Sigmoid colon (tissue), 7 donors: ENCODE measurements around the gene UGT1A6. TPM values are rescaled to one million over a fixed set of nuclear protein-coding genes. Genes with fewer than 3 reads are reported as not detected.

Experiments used
- DNase-seq: peaks from one replicate; pipeline ENCODE4 v3.0.0-alpha.2; 2019
- H3K27ac ChIP-seq, 4 donors: fragments of 200-600 bp; sonication (generic); one replicate each; pipeline ENCODE4 v1.5.1; 2016 to 2019; ENCODE audit warnings: mild to moderate bottlenecking in 1 of 4
- H3K27me3 ChIP-seq, 3 donors: fragments of 200-600 bp; sonication (generic); one replicate each; pipeline ENCODE4 v1.5.1; 2019; ENCODE audit warnings: mild to moderate bottlenecking in 1 of 3
- H3K36me3 ChIP-seq, 4 donors: fragments of 200-600 bp; sonication (generic); one replicate each; pipeline ENCODE4 v1.5.1; 2016 to 2019
- H3K4me1 ChIP-seq, 4 donors: fragments of 200-600 bp; sonication (generic); one replicate each; pipeline ENCODE4 v1.5.1; 2017 to 2019
- H3K4me3 ChIP-seq, 4 donors: fragments of 200-600 bp; sonication (generic); one replicate each; pipeline ENCODE4 v1.5.1; 2017 to 2019; ENCODE audit warnings: mild to moderate bottlenecking in 2 of 4, moderate library complexity in 1 of 4
- H3K9me3 ChIP-seq, 4 donors: fragments of 200-600 bp in 3 of 4; sonication (generic) in 3 of 4; one replicate each; pipeline versions ENCODE4 v1.5.1 to v1.6.1; 2013 to 2019
- CTCF ChIP-seq, 4 experiments: fragments of 450-650 bp in 3 of 4; fragments of 200-600 bp in 1 of 4; IDR thresholded peaks; one replicate each; pipeline ENCODE4 v1.5.1; 2016 to 2019; ENCODE audit warnings: antibody characterized with exemption in 4 of 4, mild to moderate bottlenecking in 3 of 4, moderate library complexity in 2 of 4
- EP300 ChIP-seq, 4 donors: sonication (generic); formaldehyde crosslinking; IDR thresholded peaks; one replicate each; pipeline ENCODE4 v1.6.1; 2017; ENCODE audit warnings: antibody characterized with exemption in 4 of 4
- POLR2A ChIP-seq, 2 donors: fragments of 450-650 bp; IDR thresholded peaks; one replicate each; pipeline ENCODE4 v1.6.1; 2016; ENCODE audit warnings: antibody characterized with exemption in 2 of 2, mild to moderate bottlenecking in 2 of 2, moderate library complexity in 2 of 2
- POLR2AphosphoS5 ChIP-seq, 4 donors: sonication (generic); formaldehyde crosslinking; IDR thresholded peaks; one replicate each; pipeline ENCODE4 v1.6.1; 2017; ENCODE audit warnings: antibody characterized with exemption in 4 of 4
- WGBS, 2 donors: extraction: QIAGEN DNeasy Blood & Tissue Kit; methylation state at CpG; one replicate each; pipeline ENCODE4 v1.1.7; 2013; 5-methylcytosine and 5-hydroxymethylcytosine counted together
- intact Hi-C: fragments of 100-400 bp; cut with DNase I; formaldehyde crosslinking; loops from one replicate; pipeline ENCODE4 v1.15.1; 2023
- polyA plus RNA-seq, 3 donors: library from polyadenylated mRNA; stranded (reverse); fragments of 200-250 nt; gene quantifications; one replicate each; pipeline ENCODE4 v1.2.3, GENCODE V29; 2013
- total RNA-seq, 4 donors: library from RNA; depleted of rRNA; stranded (reverse); fragments of >200 nt; gene quantifications; one replicate each; pipeline ENCODE4 v1.1.0, GENCODE V29; 2016
- donor health status: healthy with polysubstance abuse.
- donor health status: Bipolar disorder and iron deficiency.
- donor health status: healthy.

Gene UGT1A6
- total and polyA plus RNA-seq, 7 donors: 3.0 TPM; not detected in 6

GRCh38 chr2:233792720-233793119 lies 100.0 kb downstream of the UGT1A6 start:
- 87 to 91% methylated on average over 7 of the region's 7 CpGs for WGBS, 2 donors
- no peaks in the 10 kb centered on the region for H3K36me3 ChIP-seq
- H3K9me3 ChIP-seq: no peaks in the 10 kb centered on the region
- no peak for TF ChIP-seq EP300 (IDR thresholded peaks at IDR 0.05)
- no peak for TF ChIP-seq POLR2A (IDR thresholded peaks at IDR 0.05)
- TF ChIP-seq CTCF (IDR thresholded peaks at IDR 0.05): no peak
- TF ChIP-seq POLR2AphosphoS5 (IDR thresholded peaks at IDR 0.05): no peak
- no peaks in the 10 kb centered on the region for H3K4me1 ChIP-seq
- H3K27ac ChIP-seq: no peak overlapping the region
- H3K27me3 ChIP-seq: no peaks in the 10 kb centered on the region
- no peak overlapping the region for H3K4me3 ChIP-seq
- DNase-seq: no peak
- intact Hi-C loops: no loop called here

GRCh38 chr2:233793465-233794127 lies 100.9 kb downstream of the UGT1A6 start:
- no peaks in the 10 kb centered on the region for H3K9me3 ChIP-seq
- no peak overlapping the region for H3K4me3 ChIP-seq
- no peaks in the 10 kb centered on the region for H3K27me3 ChIP-seq
- 85 to 86% methylated on average over 18 of the region's 18 CpGs for WGBS, 2 donors
- no peak for TF ChIP-seq POLR2AphosphoS5 (IDR thresholded peaks at IDR 0.05)
- TF ChIP-seq EP300 (IDR thresholded peaks at IDR 0.05): no peak
- no peak for TF ChIP-seq CTCF (IDR thresholded peaks at IDR 0.05)
- TF ChIP-seq POLR2A (IDR thresholded peaks at IDR 0.05): no peak
- DNase-seq: no peak
- intact Hi-C loops: no loop called here
- H3K36me3 ChIP-seq: no peaks in the 10 kb centered on the region
- no peaks in the 10 kb centered on the region for H3K4me1 ChIP-seq
- no peak overlapping the region for H3K27ac ChIP-seq

- no peak overlapping the region for H3K4me3 ChIP-seq
- WGBS, 2 donors: 83 to 85% methylated on average over 17 of the region's 17 CpGs
- DNase-seq: no peak
- H3K27ac ChIP-seq: no peak overlapping the region
- TF ChIP-seq POLR2AphosphoS5 (IDR thresholded peaks at IDR 0.05) (no peak), POLR2A (IDR thresholded peaks at IDR 0.05) (no peak), CTCF (IDR thresholded peaks at IDR 0.05) (no peak), EP300 (IDR thresholded peaks at IDR 0.05) (no peak)
- no peaks in the 10 kb centered on the region for H3K4me1 ChIP-seq
- intact Hi-C loops: no loop called here
- H3K36me3 ChIP-seq: no peaks in the 10 kb centered on the region
- H3K27me3 ChIP-seq: no peaks in the 10 kb centered on the region
- no peaks in the 10 kb centered on the region for H3K9me3 ChIP-seq
Observed at GRCh38 chr2:233794128-233794658, 101.5 kb downstream of the UGT1A6 start.

GRCh38 chr2:233795735-233796171 lies 103.1 kb downstream of the UGT1A6 start:
- Histone ChIP-seq H3K9me3 (no peaks in the 10 kb centered on the region), H3K4me1 (no peaks in the 10 kb centered on the region), H3K36me3 (no peaks in the 10 kb centered on the region), H3K27ac (no peak overlapping the region), H3K27me3 (no peaks in the 10 kb centered on the region), H3K4me3 (no peak overlapping the region)
- WGBS, 2 donors: 93 to 96% methylated on average over 13 of the region's 13 CpGs
- DNase-seq: no peak
- intact Hi-C loops: no loop called here
- TF ChIP-seq CTCF (IDR thresholded peaks at IDR 0.05): no peak
- no peak for TF ChIP-seq POLR2AphosphoS5 (IDR thresholded peaks at IDR 0.05)
- no peak for TF ChIP-seq EP300 (IDR thresholded peaks at IDR 0.05)
- TF ChIP-seq POLR2A (IDR thresholded peaks at IDR 0.05): no peak
